HG02798 (cell line): ENCODE results near the gene CNIH4.
A peak's percentile ranks its signal among the peaks of the same experiment; 100 is the strongest.
"Not testable (repeated sequence)": the region's sequence is repeated elsewhere in the genome, so short reads cannot be mapped to it uniquely, and the experiment has no call there.

Experiments
- ATAC-seq: cut with Tn5 transposase; IDR thresholded peaks from one replicate; pipeline ENCODE4 v1.9.1; 2021; ENCODE audit warnings: mild to moderate bottlenecking; ENCODE audit not compliant: unreplicated experiment, poor library complexity

Gene CNIH4

GRCh38 chr1:224343679-224344078 is 13.0 kb upstream of the CNIH4 start:
- ATAC-seq: no peak

- ATAC-seq: no peak
These were observed 8.5 kb upstream of the CNIH4 start for GRCh38 chr1:224348137-224348536.

GRCh38 chr1:224349716-224350115 is 7.0 kb upstream of the CNIH4 start:
- ATAC-seq: not testable (repeated sequence)

- ATAC-seq: not testable (repeated sequence)
These were observed 4.1 kb upstream of the CNIH4 start for GRCh38 chr1:224352436-224353085.

- no peak for ATAC-seq
These were observed 2.4 kb upstream of the CNIH4 start for GRCh38 chr1:224353975-224354925.

- ATAC-seq: no peak
These were observed 996 bp downstream of the CNIH4 start for GRCh38 chr1:224357626-224358124.

- ATAC-seq: no peak
These were observed 1.6 kb downstream of the CNIH4 start for GRCh38 chr1:224358237-224358636.

GRCh38 chr1:224359207-224359606 is 2.5 kb downstream of the CNIH4 start:
- ATAC-seq: no peak

- ATAC-seq: peak; percentile 84
These were observed 11.7 kb downstream of the CNIH4 start for GRCh38 chr1:224368409-224368808.

- no peak for ATAC-seq
These were observed 16.4 kb downstream of the CNIH4 start for GRCh38 chr1:224373008-224373590.

GRCh38 chr1:224375059-224375458 is 18.4 kb downstream of the CNIH4 start:
- no peak for ATAC-seq

GRCh38 chr1:224377676-224378006 is 21.0 kb downstream of the CNIH4 start:
- ATAC-seq: peak; percentile 67

- peak; percentile 41 for ATAC-seq
These were observed 22.4 kb downstream of the CNIH4 start for GRCh38 chr1:224378855-224379631.

GRCh38 chr1:224380003-224380402 is 23.3 kb downstream of the CNIH4 start:
- ATAC-seq: peak; percentile 63

GRCh38 chr1:224381880-224382548 is 25.3 kb downstream of the CNIH4 start:
- no peak for ATAC-seq

- ATAC-seq: no peak
These were observed 26.5 kb downstream of the CNIH4 start for GRCh38 chr1:224383218-224383617.

GRCh38 chr1:224387302-224387912 is 30.7 kb downstream of the CNIH4 start:
- ATAC-seq: no peak

GRCh38 chr1:224387943-224388342 is 31.3 kb downstream of the CNIH4 start:
- no peak for ATAC-seq

- no peak for ATAC-seq
These were observed 33.8 kb downstream of the CNIH4 start for GRCh38 chr1:224390517-224390916.
